ENCODE results near the gene ITGA4. TPM values are rescaled to one million over a fixed set of nuclear protein-coding genes. Genes with fewer than 3 reads are reported as not detected.
"Not testable (repeated sequence)": the region's sequence is repeated elsewhere in the genome, so short reads cannot be mapped to it uniquely, and the experiment has no call there.

ITGA4 gene
- total RNA-seq, 4 donors from 2014 or later = 3.8 to 109 (median 13.4) TPM

DNA sequence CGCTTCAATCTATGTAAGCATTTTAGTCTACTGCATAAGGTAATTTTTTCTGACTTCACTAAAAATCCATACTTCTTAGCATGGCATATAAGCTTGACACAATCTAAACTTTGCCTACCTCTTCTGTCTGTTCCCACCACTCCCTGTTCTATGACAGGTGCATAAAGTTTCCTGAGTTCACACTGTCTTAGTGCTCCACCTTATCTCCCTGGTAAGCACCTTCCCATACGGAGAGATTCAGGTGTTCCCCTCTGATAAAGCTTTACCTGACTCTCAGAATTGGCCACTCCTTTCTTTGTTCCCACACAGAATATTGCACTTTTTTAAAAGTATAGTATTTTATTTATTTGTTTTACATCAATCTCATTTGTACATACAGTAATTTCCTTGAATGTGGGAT, 16.8 kb upstream of the ITGA4 start:
- H3K36me3 ChIP-seq = no peaks in the 10 kb centered on the region
- no peaks in the 10 kb centered on the region for H3K27me3 ChIP-seq
- H3K27ac ChIP-seq = no peak overlapping the region
- TF ChIP-seq, protein P1, sequence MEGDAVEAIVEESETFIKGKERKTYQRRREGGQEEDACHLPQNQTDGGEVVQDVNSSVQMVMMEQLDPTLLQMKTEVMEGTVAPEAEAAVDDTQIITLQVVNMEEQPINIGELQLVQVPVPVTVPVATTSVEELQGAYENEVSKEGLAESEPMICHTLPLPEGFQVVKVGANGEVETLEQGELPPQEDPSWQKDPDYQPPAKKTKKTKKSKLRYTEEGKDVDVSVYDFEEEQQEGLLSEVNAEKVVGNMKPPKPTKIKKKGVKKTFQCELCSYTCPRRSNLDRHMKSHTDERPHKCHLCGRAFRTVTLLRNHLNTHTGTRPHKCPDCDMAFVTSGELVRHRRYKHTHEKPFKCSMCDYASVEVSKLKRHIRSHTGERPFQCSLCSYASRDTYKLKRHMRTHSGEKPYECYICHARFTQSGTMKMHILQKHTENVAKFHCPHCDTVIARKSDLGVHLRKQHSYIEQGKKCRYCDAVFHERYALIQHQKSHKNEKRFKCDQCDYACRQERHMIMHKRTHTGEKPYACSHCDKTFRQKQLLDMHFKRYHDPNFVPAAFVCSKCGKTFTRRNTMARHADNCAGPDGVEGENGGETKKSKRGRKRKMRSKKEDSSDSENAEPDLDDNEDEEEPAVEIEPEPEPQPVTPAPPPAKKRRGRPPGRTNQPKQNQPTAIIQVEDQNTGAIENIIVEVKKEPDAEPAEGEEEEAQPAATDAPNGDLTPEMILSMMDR (IDR thresholded peaks at IDR 0.05) = no peak
- no peak for TF ChIP-seq POLR2A (IDR thresholded peaks at IDR 0.05)
- DNase-seq = no peak
- H3K4me3 ChIP-seq = no peak overlapping the region
- H3K4me1 ChIP-seq = no peaks in the 10 kb centered on the region
- H3K9me3 ChIP-seq = no peaks in the 10 kb centered on the region

DNA sequence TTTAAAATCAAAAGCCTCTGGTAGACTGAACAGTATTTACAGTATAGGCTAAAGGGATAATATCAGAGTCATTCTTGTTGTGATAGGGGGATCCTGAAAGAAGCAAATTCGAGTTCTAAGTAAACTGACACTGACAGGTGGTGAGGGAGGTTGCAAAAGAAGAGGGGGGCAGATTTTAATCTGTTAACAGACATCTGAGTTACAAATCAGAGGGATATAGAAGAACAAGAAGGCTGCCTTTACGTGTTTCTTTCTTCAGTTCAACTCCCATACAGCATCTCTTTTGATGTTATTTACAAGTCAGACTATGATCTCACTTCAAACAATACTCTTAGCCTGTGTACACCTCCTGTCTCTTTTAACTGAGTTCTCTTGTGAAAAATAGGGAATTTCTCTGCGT, 16.3 kb upstream of the ITGA4 start:
- Histone ChIP-seq H3K27ac (no peak overlapping the region), H3K9me3 (no peaks in the 10 kb centered on the region)

DNA sequence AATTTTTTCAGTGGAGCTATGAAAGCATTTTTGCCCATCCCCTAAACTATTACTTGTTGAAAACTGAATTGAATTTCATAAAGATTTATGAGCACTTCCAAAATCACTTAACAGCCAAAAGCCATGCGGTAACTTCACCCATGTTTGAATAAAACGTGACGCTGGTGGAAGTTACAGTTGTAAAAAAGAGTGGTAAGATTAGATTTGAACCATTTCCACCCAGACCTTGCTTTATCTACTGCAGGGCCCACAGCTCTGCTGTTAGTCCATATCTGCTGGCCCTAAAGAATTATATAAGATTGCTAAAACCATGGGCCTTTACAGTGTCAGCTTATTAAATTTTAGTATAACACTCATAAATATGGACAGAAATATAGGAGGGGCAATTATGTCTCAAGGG, 15.5 kb upstream of the ITGA4 start:
- H3K9me3 ChIP-seq = no peaks in the 10 kb centered on the region
- no peak overlapping the region for H3K27ac ChIP-seq
- TF ChIP-seq, protein P1 (IDR thresholded peaks at IDR 0.05) = no peak
- no peak for TF ChIP-seq POLR2A (IDR thresholded peaks at IDR 0.05)
- H3K4me1 ChIP-seq = no peaks in the 10 kb centered on the region
- H3K36me3 ChIP-seq = no peaks in the 10 kb centered on the region
- no peaks in the 10 kb centered on the region for H3K27me3 ChIP-seq
- no peak for DNase-seq
- H3K4me3 ChIP-seq = no peak overlapping the region

More for the DNA sequence above, 16.3 kb upstream of the ITGA4 start:
- TF ChIP-seq, protein P1 (IDR thresholded peaks at IDR 0.05) = no peak
- H3K36me3 ChIP-seq = no peaks in the 10 kb centered on the region
- H3K4me1 ChIP-seq = no peaks in the 10 kb centered on the region
- H3K27me3 ChIP-seq = no peaks in the 10 kb centered on the region
- H3K4me3 ChIP-seq = no peak overlapping the region
- DNase-seq = no peak

DNA sequence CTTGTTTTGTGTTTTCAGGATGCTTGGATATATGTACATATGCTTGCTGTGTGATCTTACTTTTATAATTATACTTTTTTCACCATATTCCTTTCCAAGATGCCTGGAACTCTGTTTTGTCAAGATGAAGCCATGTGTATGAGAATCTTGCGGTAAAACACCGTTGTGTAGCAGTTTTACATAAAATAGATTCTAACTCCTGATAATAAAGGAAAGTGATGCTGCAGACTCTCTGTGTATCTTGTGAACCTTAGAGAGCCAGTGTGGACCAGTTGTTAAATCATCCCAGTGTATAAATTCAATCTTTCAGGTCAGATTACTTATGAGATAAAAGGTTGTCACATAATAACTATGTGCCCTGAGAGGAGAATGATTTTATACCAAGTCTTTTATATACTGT, 12.5 kb upstream of the ITGA4 start:
- DNase-seq = no peak
- Histone ChIP-seq H3K36me3 (no peaks in the 10 kb centered on the region), H3K27ac (no peak overlapping the region), H3K9me3 (no peaks in the 10 kb centered on the region), H3K4me3 (no peak overlapping the region), H3K27me3 (no peaks in the 10 kb centered on the region), H3K4me1 (no peaks in the 10 kb centered on the region)
- TF ChIP-seq, protein P1 (IDR thresholded peaks at IDR 0.05) = no peak
- no peak for TF ChIP-seq POLR2A (IDR thresholded peaks at IDR 0.05)

DNA sequence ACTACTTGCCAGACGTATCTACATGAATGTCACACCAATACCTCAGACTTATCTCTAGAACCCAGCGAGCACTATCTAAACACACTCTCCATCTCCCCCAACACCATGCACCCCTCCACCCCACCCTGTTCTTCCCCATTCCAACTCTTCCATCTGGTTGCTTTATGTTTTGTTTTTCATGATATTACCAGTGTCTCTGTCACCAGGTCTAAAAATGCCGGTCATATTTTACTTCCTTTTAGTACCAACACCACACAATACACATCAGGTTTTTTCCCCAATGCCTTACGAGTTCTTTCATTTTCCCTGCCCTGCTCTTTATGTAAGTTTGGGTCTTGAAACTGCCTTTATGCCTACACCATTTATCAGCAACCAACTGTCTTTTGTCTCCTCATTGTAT, 10.2 kb upstream of the ITGA4 start:
- Histone ChIP-seq H3K4me1 (no peaks in the 10 kb centered on the region), H3K27ac (no peak overlapping the region), H3K27me3 (no peaks in the 10 kb centered on the region), H3K9me3 (no peaks in the 10 kb centered on the region), H3K36me3 (no peaks in the 10 kb centered on the region), H3K4me3 (no peak overlapping the region)
- no peak for DNase-seq
- TF ChIP-seq POLR2A (IDR thresholded peaks at IDR 0.05) = no peak
- TF ChIP-seq, protein P1 (IDR thresholded peaks at IDR 0.05) = no peak

DNA sequence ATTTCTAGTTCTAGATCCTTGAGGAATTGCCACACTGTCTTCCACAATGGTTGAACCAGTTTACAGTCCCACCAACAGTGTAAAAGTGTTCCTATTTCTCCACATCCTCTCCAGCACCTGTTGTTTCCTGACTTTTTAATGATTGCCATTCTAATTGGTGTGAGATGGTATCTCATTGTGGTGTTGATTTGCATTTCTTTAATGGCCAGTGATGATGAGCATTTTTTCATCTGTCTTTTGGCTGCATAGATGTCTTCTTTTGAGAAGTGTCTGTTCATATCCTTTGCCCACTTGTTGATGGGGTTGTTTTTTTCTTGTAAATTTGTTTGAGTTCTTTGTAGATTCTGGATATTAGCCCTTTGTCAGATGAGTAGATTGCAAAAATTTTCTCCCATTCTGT, 7.9 kb upstream of the ITGA4 start:
- not testable (repeated sequence) for DNase-seq, H3K9me3 ChIP-seq, H3K36me3 ChIP-seq, H3K4me3 ChIP-seq, H3K27me3 ChIP-seq, H3K27ac ChIP-seq, H3K4me1 ChIP-seq

Measured in Peyer's patch (tissue), 4 donors.